Central memory CD4-positive, alpha-beta T cell (primary cell): Measurements from ENCODE around the gene SLC44A1.

ENCODE experiments used
- DNase-seq: peaks from one replicate; pipeline ENCODE4 v3.0.0; 2022

The SLC44A1 gene

DNA sequence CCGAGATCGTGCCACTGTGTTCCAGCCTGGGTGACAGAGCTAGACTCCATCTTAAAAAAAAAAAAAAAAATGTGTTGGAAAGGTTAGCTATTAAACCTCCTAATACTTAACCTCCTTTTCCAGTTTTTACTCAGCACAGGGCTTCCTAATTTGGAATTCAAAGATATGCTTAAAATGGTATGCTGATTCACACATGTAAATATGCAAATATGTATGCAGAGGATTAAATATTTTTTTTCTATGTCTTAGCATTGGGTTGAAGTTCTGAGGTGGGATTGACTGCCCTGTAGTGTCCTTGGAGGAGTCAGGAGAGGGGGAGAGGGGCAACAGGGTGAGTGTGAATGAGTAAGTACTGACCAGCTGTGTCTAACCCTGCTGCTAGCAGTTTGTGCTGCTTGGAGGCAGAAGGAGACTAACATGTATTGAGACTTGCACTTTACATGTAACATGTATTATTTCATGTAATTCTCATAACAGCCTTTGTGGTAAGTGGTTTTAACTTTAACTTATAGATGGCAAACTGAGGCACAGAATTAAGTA is 63.2 kb downstream of the SLC44A1 start:
- no peak for DNase-seq

DNA sequence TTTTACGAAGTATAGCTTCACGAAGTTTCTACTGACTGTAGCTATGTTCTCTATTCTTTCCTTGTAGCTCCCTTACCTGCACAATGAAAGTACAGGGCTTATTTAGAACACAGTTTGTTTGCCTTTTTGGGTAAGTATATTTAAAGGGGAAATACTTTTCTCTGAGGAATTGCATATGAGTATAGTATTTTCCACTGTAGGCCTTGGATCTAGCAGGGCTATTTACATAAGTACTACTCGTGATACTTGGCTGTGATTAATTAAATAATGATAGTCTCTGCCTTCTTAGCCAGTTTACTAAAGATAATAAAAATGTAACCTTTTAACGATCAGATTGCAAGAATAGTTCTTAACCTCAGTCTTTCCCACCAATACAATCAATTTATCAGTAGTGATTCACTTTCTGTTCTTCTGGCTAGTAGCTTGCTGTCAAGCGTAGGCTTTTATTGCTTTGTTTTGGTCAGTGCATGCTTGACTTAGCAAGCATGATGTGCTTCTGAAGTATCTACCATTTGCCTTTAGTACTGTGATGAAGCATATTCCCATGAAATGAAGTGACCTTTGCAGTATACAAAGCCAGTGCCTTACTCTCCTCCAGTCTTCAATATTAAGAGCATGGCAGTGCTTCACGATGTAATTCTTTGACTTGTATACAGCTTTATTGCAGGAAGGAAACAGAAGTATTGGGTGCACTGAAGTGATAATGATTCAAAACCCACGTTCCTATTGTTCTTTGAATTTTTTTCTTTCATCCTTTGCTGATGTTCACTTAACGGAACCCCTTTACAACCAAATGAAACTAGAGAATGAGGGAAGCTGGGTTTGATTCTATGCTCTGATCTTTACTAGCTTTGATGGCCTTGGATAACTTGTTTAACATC is 64.2 kb downstream of the SLC44A1 start:
- DNase-seq: no peak

DNA sequence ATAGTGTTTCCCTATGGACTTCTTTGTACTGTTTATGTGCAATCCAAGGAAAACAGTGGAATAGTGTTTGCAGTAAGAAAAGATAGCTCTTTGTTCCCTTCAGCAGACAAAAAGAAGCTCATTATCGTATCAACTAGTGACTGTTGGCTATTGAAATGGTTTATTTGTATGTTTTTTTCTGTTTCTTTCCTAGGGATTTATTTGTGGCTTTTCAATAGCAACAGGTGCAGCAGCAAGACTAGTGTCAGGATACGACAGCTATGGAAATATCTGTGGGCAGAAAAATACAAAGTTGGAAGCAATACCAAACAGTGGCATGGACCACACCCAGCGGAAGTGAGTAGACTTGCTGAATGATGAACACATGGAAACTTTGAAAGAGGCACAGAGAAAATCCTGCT is 65.1 kb downstream of the SLC44A1 start:
- DNase-seq: no peak

DNA sequence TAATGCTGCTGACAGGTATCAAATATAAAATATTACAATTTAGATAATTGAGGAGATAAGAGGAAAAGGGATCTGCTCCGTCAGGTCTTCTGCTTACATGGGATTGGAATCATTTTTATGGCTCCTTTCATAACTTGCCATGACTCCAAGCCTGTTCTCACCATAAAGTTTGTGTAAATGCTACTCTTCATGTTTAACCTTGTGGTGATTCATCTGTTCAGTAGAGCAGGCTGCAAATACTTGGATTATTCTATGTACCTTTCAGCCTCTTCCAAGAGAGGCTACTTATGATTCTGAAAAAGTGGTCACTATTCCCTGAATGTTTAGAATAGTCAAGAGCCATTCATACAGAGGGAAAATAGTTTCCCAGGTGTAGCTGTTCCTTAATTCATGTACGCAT is 66.9 kb downstream of the SLC44A1 start:
- no peak for DNase-seq

DNA sequence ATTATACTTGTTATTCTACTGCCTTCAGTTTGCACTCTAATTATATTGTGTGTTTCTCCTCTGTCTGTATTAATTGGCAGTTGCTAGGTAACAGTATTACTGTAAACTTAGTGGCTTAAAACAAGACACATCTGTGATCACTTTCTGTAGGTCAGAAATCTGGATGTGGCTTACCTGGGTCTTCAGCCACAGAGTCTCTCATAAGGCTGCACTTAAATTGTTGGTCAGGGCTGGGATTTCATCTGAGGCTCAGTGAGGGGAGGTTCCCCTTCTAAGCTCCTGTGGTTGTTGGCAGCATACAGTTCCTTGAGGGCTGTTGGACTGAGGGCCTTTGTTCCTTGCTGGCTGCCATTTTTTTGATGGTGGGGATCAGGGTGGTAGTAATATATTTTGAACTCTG is 68.8 kb downstream of the SLC44A1 start:
- DNase-seq: no peak

DNA sequence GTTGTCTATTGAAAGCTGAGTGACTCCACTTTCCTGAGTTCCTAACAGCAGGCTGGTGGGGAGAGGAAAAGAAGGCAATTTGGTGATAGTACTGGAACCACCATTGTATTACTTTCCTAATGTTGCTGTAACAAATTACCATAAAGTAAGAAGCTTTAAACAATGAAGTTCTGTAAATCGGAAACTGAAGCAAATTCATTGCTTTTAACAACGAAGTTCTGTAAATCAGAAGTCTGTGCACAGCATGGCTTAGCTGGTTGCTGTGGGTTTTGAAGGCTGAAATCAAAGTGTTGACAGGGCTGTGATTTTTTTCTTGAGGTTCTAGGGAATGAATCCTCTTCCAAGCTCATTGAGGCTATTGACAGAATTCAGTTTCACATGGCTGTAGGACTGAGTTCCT is 72.3 kb downstream of the SLC44A1 start:
- no peak for DNase-seq

DNA sequence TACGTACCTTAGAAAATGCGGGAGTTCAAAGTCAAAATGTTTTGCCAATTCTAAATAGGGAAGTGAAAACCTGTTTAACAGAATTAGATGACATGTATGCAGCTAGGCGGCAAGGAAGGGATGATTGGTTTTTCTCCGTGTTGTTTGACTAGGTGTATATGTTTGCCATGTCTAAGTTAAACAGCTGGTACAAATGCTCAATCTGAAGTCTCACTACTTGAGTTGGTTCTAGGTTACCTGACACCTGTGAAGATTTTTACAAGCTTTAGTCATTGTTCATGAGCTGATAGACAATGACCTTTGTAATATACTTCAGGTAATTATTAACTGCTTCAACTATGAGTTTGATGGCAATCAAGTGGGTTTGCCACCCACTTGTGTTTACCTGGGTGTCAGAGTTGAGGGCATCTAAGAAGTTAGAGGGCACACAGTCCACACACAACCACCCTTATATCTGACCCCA is 74.3 kb downstream of the SLC44A1 start:
- DNase-seq: no peak

DNA sequence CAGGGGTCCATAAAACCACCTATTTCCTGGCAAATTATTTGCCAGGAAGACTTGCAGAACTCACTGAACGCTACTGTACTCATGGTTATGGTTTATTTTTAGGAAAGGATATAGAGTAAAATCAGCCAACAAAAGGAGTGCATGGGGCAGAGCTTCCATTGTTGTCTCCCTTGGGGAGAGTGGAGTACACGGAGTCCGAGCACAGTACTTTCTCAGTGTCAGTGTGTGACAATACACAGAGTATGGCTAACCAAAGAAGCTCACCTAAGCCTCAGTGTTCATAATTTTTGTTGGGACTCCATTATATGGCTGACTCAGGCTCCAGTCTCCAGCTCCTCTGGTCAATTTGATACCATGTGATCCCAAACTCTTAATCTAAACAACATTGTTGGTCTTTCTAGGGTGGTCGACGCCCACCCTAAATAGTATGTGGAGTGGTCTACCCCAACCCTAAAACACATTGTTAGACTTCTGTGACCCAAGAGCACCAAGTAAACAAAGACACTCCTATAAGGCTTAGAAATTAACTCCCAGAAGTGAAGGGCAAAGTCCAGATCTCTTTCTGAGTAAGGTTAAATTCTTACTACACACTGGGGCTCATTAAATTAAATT is 74.9 kb downstream of the SLC44A1 start:
- no peak for DNase-seq

DNA sequence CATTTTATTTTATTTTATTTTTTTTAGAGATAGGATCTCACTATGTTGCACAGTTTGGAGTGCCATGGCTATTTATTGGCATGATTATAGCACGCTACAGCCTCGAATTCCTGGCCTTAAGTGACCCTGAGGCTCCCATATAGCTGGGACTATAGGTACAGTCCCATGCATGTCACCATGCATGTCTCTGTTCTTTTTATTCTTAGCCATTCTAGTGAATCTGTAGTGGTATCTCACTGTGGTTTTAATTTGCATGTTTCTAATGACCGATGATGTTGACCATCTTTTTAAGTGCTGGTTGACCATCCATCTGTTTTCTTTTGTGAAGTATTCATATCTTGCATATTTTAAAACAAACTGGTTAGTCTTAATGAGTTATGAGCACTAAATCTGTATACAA is 76.1 kb downstream of the SLC44A1 start:
- no peak for DNase-seq

DNA sequence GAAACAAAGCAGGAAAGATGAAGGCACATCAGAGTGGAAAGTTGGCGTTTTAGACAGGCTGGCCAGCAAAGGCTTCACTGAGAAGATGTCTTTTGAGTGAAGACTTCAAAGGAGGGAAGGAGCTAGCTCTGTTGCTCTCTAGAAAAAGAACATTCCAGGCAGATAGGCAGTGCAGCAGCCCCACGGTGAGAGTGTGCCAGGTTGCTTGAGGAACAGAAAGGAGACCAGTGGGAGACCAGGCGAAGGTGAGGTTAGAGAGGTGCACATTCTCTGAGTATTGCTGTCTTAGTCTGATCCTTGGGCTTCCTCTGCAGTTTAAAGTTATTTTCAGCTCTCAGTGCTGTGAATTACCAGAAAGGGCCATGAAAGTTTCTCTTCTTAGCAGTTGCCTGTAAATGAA is 83.8 kb downstream of the SLC44A1 start:
- no peak for DNase-seq

DNA sequence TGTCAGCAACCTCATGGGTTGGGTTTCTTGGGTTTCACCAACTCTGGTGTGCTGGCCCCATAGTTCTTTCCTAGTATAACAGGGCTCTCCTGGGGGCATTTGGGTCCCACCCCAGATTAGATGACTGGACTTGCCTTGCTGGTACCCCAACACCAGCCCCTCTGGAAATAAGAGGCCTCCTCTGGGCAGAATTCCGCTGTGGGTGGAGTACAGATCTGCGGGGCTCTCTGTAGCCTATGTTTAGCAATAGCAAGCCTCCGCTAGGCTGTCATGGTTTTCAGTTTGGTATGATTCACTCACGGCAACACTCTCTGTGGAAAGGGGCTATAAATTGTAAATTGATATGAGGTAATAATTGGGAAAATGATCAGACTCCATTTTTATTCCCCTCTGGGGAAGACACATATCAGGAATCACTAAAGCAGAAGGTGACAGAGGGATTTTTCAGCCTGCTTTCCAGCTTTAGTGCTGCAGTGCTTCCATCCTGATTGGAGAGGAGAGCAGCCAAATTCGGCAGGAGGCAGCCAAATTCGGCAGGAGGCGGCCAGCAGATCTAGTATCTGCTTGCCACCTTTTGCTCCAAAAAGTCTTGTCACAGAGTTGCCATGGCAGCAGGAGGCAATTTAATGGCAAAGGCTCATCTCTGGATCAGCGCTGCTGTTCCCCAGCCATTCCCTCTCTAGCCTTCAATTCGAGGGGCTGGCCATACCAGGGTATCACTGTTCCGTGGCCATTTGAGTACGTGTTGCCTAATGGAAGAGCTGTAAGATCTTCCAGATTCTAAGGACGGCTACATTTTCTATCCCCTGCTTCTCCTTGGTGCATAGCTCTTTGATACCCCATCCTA is 84.6 kb downstream of the SLC44A1 start:
- DNase-seq: no peak

DNA sequence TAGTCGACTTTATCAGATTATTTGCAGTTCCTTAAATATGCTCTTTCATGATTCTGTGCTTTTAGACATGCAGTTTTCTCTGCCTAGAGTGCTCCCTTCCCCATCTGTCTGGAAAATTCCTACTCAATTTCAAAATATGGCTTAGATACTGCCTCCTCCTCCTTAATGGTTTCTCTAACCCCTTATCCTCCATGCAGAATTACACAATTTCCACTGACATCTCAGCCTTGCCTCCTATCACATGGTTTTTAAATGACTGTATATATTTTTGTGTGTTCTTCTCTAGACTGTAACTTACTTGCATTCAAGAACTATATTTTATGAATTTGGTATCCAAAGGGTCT is 85.2 kb downstream of the SLC44A1 start:
- no peak for DNase-seq

DNA sequence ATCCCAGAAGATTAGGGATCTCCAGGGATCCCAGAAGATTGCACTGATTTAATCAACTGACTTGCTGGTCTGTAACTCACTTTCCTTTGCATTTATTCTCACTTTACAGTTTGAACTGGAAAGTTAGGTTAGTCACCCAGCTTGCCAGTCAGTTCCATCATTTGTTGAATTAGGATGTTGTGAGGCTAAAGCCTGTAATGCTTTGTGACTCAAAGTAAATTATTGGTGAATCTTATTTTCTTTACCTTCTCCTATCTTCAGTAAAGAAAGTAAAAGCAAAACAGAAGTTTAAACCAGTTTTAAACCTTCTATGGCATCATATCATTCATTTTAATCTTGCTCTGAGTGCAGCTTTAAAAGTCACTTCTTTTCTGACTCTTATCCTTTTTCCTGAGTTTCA is 85.8 kb downstream of the SLC44A1 start:
- no peak for DNase-seq

DNA sequence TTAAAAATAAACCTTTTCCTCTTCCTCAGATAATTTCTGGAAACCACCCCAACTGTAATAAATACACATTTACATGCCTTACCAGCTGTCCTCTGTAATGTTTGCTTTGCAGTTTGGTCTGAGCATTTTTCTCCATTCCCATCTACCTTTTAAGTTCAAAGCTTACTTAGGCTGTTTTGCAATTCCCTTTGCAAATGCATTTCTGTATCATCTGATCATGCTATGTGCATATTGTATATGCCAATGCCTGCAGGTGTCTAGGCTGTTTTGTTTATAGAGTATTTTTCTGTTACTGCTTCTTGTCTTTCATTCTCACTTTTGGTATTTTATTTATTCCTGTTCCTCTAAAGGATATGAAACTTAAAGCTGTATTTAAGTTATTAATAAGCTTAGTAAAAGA is 86.3 kb downstream of the SLC44A1 start:
- no peak for DNase-seq

DNA sequence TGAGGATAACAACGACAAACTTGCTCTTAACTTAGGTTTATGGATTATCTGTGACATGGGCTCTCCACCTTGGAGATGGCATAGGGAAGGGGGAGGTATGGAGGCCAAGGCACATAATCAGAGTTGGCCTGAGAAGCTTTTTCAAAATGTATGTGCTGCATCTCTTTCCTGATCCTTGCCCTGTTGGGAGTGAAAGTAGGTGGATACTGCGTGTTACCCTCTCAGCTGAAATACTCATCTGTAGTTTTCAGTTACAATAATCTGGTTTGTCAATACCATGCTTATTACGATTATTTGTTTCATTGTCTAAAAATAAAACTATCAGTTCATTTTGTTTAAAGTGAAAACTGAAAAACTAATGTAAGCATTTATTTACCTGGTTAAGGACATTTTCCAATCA is 86.7 kb downstream of the SLC44A1 start:
- DNase-seq: no peak

DNA sequence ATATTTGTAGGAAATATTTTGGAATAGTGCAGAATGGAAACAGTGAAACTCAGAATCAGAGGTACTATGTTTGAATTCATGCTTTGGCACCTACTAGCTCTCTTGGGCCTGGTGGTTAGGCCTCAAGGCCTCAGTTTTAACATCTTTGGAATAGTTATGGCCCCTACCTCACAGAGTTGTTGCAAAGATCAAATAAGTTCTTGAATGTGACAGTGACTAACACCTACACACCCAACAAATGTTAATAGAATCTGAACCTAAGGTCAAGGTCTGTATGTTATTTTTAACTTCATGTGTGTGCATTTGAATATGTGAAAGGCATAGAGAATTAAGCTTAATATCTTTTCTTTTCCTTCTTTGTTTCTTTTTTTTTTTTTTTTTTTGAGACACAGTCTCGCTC is 87.3 kb downstream of the SLC44A1 start:
- DNase-seq: no peak

DNA sequence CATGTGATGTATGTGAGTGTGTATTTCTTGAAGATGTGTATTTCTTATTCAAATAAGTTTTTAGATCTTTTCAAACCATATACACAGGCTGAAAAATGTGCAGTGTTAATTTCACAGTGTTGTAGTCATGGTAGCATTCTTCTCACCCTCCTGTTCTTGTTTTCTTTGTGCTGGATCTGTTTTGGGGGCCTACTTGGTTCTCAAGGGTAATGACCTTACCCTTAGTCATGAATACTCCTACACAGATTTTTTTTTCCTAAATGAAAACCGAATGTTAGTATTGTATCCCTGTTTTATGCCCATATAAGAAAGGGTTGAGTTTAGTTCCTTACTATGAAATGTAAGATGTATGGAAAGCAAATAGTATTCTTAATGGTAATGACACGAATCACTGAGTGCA is 88.0 kb downstream of the SLC44A1 start:
- DNase-seq: no peak

DNA sequence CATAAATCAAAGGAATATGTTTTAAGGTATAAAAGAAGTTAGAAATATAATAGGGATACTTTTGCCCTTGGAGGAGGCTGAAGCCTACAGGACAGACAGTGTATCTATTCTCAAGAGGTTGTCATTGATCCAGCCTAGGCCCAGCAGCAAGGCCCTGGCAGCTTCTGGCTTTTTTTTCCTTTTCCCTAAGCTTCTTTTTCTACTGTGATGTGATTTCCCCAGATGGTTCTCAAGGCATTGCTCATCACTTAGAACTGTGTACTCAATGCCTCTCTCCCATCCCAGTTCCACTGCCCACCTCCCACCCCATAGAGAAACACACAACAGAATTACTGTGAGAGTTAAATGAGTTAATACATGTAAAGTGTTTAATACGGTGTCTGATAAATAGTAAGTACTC is 88.6 kb downstream of the SLC44A1 start:
- no peak for DNase-seq

DNA sequence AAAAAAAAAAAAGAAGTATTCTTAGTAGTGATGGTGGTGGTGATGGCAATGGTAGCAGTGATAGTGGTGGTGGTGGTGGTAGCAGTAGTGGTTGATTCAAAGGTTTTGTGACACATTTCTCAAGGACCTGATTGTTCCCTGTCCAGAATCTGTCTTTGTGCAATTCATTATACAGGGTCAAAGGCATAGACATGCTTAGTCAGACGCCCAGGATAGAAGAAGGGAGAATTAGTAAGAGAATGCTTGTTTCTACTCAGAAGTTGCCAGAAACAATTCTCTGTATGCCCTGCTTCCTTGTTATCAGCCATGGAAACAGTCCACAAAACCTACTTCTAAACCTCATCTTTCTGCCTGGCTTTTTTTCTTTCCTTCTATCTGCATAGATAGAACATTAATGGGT is 89.4 kb downstream of the SLC44A1 start:
- no peak for DNase-seq

DNA sequence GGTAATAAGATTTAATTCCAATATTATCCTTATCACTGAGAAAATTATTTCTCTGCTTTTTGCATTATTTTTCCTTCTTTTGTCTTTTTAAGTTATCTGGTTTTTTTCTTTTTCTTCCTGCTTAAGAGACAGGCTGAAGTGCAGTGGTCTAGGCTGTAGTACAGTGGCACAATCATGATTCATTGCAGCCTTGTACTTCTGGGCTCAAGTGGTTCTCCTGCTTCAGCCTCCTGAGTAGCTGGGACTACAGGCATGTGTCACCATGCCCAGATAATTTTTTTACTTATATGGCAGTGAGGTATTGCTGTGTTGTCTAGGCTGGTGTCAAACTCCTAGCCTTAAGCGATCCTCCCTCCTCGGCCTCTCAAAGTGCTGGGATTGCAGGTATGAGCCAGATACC is 93.9 kb downstream of the SLC44A1 start:
- DNase-seq: no peak

DNA sequence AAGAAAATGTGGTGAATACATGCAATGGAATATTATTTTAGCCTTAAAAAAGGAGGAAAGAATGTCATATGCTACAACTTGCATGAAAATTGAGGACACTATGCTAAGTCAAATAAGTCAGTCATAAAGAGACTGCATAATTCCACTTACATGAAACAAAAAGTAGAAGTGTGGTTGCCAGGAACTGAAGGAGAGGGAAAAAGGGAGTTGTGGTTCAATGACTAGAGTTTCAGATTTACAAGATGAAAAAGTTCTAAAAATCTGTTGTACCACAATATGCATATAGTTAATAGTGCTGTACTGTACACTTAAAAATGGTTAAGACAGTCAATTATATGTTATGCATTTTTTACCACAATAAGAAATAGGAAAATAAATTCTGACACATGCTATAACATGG is 95.4 kb downstream of the SLC44A1 start:
- DNase-seq: no peak

DNA sequence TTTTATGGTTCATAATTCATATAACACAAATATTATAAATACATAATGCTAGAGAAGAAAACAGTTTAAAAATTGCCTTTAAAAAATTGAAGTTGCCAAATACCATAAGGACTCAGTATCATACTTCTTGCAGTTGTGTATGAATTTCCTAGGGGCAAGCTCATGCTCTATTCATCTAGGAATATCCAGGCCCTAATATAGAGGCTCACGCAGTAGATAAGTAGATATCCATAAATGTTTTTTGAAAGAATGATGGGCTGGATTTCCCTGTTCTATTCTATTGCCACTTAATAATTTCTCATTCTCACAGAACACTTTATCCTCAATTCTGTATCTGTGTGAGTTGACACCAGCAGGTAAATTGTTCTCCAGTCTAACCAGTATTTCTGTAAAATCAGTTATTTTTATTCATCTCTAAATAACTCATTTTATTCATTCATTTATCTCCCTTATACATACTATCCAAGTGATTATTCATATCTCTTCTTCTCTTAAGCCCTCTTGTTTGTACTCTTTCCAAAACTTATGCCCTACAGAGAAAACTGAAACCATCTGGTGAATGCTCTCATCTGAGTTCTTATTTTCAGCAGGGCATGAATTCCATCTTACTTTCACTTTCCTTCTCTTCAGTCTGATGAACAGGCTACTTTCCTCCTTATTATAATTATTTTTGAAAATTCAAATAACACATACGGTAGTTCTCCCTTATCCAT is 97.1 kb downstream of the SLC44A1 start:
- DNase-seq: no peak

DNA sequence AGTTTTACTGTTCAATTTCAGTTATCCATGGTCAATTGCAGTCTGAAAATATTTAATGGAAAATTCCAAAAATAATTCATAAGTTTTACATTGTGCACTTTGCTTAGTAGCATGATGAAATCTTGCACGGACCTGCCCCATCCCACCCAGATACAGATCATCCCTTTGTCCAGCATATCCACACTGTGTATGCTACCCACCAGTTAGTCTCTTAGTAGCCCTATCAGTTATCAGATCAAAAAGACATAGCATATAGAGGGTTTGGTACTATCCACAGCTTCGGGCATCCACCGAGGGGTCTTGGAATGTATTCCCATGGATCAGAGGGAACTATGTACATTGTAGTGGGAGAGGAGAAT is 97.7 kb downstream of the SLC44A1 start:
- DNase-seq: no peak
